Measurements from ENCODE around the gene SPECC1L. TPM values are rescaled to one million over a fixed set of nuclear protein-coding genes. Genes with fewer than 3 reads are reported as not detected.

Gene SPECC1L
- total and polyA plus RNA-seq, 10 of the 15 experiments (the other 5 are each of a cell fraction or from before 2014, with no cell fraction given) = 1.9 to 40.6 (median 19.1) TPM

GRCh38 chr22:24455039-24455438 is 184.4 kb downstream of the SPECC1L start:
- ChIA-PET POLR2A (interaction anchor here (1.4 kb wide), 1 partner anchor 19 kb away, joined by 5 read pairs; no protein-coding TSS in a partner anchor), SMC1A (ENCODE audit: uncharacterized antibody, unreplicated experiment) (interaction anchor here (0.9 to 1.5 kb wide), 2 partner anchors 10 to 12 kb away, joined by 4 read pairs; no protein-coding TSS in a partner anchor)
- no peak overlapping the region for H2AFZ ChIP-seq (ENCODE audit: control insufficient read depth, low read depth, low read length)

More at GRCh38 chr22:24455039-24455438, 184.4 kb downstream of the SPECC1L start:
- CTCF ChIA-PET = interaction anchor here (1.7 kb wide), 1 partner anchor 10 kb away, joined by 5 read pairs; no protein-coding TSS in a partner anchor
- DNase-seq (ENCODE audit: low read depth, low spot score) (no peak), FAIRE-seq (no peak), ATAC-seq (no peak)
- H3K36me3 ChIP-seq (ENCODE audit: control insufficient read depth in 2 of 2, insufficient read depth in 2 of 2, low read length in 1 of 2) = no peaks in the 10 kb centered on the region
- RAD21 ChIA-PET (ENCODE audit: unreplicated experiment) = interaction anchor here (1.4 kb wide), 1 partner anchor 48 kb away, joined by 3 read pairs; no protein-coding TSS in a partner anchor
- H3K79me2 ChIP-seq (ENCODE audit: control insufficient read depth, insufficient read depth, low read length) = no peaks in the 10 kb centered on the region
- no peak overlapping the region for H3K27ac ChIP-seq (ENCODE audit: control insufficient read depth, insufficient read depth)
- WGBS (ENCODE audit: insufficient coverage, insufficient replicate concordance, low lambda C conversion rate, missing lambda C conversion rate) = 69% methylated on average over 4 of the region's 4 CpGs
- no peak overlapping the region for H3K9ac ChIP-seq (ENCODE audit: control insufficient read depth, insufficient read depth, low read length)
- no peaks in the 10 kb centered on the region for H4K20me1 ChIP-seq (ENCODE audit: control insufficient read depth, insufficient read depth)
- H3K9me3 ChIP-seq (replicated peaks; ENCODE audit: control insufficient read depth, insufficient read depth, low read length) = no peaks in the 10 kb centered on the region; the same call in 2 of the 3 replicates
- TF ChIP-seq TCF3 (IDR thresholded peaks at IDR 0.05; ENCODE audit: borderline replicate concordance, insufficient read depth, low read depth, low read length) (no peak), BACH1 (IDR thresholded peaks at IDR 0.05; ENCODE audit: borderline replicate concordance) (no peak), TAF1 (IDR thresholded peaks at IDR 0.05; ENCODE audit: borderline replicate concordance, low read depth, low read length) (no peak), FOXM1 (IDR thresholded peaks at IDR 0.05; ENCODE audit: low read depth, low read length) (no peak), MYB (IDR thresholded peaks at IDR 0.05; ENCODE audit: borderline replicate concordance, low read depth, low read length) (no peak), REST (IDR thresholded peaks at IDR 0.05; ENCODE audit: low read depth, low read length) (no peak), SPI1 (IDR thresholded peaks at IDR 0.05; ENCODE audit: borderline replicate concordance, insufficient read depth, low read depth, low read length) (no peak), RAD51 (IDR thresholded peaks at IDR 0.05) (no peak), SREBF2 (IDR thresholded peaks at IDR 0.05; ENCODE audit: low read length) (no peak), STAT1 (conservative IDR thresholded peaks at IDR 0.05) (no peak), CEBPB (IDR thresholded peaks at IDR 0.05; ENCODE audit: borderline replicate concordance in 1 of 2, low read depth in 2 of 2, low read length in 2 of 2) (no peak), SKIL (IDR thresholded peaks at IDR 0.05; ENCODE audit: low read depth, poor library complexity, severe bottlenecking) (no peak), SMC3 (IDR thresholded peaks at IDR 0.05; ENCODE audit: borderline replicate concordance, low read length) (no peak), BCL11A (IDR thresholded peaks at IDR 0.05; ENCODE audit: low read depth, low read length) (no peak), HDAC6 (IDR thresholded peaks at IDR 0.05; ENCODE audit: unreplicated experiment) (no peak)
- TF ChIP-seq, protein P1, sequence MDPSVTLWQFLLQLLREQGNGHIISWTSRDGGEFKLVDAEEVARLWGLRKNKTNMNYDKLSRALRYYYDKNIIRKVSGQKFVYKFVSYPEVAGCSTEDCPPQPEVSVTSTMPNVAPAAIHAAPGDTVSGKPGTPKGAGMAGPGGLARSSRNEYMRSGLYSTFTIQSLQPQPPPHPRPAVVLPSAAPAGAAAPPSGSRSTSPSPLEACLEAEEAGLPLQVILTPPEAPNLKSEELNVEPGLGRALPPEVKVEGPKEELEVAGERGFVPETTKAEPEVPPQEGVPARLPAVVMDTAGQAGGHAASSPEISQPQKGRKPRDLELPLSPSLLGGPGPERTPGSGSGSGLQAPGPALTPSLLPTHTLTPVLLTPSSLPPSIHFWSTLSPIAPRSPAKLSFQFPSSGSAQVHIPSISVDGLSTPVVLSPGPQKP (IDR thresholded peaks at IDR 0.05; ENCODE audit: low read depth, low read length) = no peak
- intact Hi-C loops (cut with micrococcal nuclease; ENCODE audit: unreplicated experiment) (no loop called here), in situ Hi-C loops (cut with MboI) (no loop called here)
- no peaks in the 10 kb centered on the region for H3K4me1 ChIP-seq (ENCODE audit: control insufficient read depth, insufficient read depth, low read length)
- H3K4me2 ChIP-seq (ENCODE audit: control insufficient read depth, insufficient read depth) = no peak overlapping the region
- no peak overlapping the region for H3K4me3 ChIP-seq
- H3K27me3 ChIP-seq (replicated peaks in 1 of 2; ENCODE audit: control insufficient read depth in 2 of 2, insufficient read depth in 2 of 2, low read length in 1 of 2) = no peaks in the 10 kb centered on the region
- no TSS peak for BruUV-seq (replicated peaks)
